Psoas muscle (tissue), 8 donors: Measurements from ENCODE around the gene COX11. TPM values are rescaled to one million over a fixed set of nuclear protein-coding genes. Genes with fewer than 3 reads are reported as not detected.

Source experiments
- ATAC-seq, 4 donors: fragments of 200-7000 bp; cut with Tn5 transposase; one replicate each; pipeline ENCODE4 v1.9.1; 2020; ENCODE audit warnings: moderate library complexity in 3 of 4, mild to moderate bottlenecking in 2 of 4
- DNase-seq, 2 donors: peaks; one replicate each; pipeline ENCODE4 v3.0.0-alpha.2; 2020
- H3K27ac ChIP-seq: fragments of 200-600 bp; one replicate; pipeline ENCODE4 v1.8.0; 2022
- H3K27me3 ChIP-seq, 3 donors: fragments of 200-600 bp in 1 of 3; one replicate each; pipeline versions ENCODE4 v1.6.1 to v1.8.0; 2013 to 2022; ENCODE audit warnings: low read length in 2 of 3, mild to moderate bottlenecking in 2 of 3, moderate library complexity in 1 of 3; ENCODE audit not compliant: insufficient read depth in 3 of 3
- H3K36me3 ChIP-seq, 2 donors: fragments of 200-600 bp in 1 of 2; one replicate each; pipeline versions ENCODE4 v1.6.1 to v1.8.0; 2013 to 2022; ENCODE audit warnings: low read depth in 1 of 2, mild to moderate bottlenecking in 1 of 2, moderate library complexity in 1 of 2; ENCODE audit not compliant: insufficient read depth in 1 of 2
- H3K4me1 ChIP-seq: fragments of 200-600 bp; one replicate; pipeline ENCODE4 v1.8.0; 2022
- H3K4me3 ChIP-seq: fragments of 200-600 bp; one replicate; pipeline ENCODE4 v1.8.0; 2022; ENCODE audit warnings: mild to moderate bottlenecking
- H3K9me3 ChIP-seq: fragments of 200-600 bp; one replicate; pipeline ENCODE4 v1.8.0; 2022
- WGBS, 3 donors: extraction: QIAGEN DNeasy Blood & Tissue Kit; methylation state at CpG; one replicate each; pipeline versions ENCODE4 v1.1.6 to v1.1.7; 2013; 5-methylcytosine and 5-hydroxymethylcytosine counted together
- intact Hi-C, 2 donors: fragments of 100-400 bp; cut with DNase I; formaldehyde crosslinking; loops; one replicate each; pipeline versions ENCODE4 v1.11.0 to v1.14.2; 2022
- polyA plus RNA-seq, 3 donors: library from polyadenylated mRNA; stranded (reverse); fragments of 200-250 nt; gene quantifications; one replicate each; pipeline ENCODE4 v1.2.3, GENCODE V29; 2013
- total RNA-seq, 4 donors: library from RNA; stranded (reverse); fragmentation: NEBNext Ultra II Directional in 2 of 4; extraction: Animal tissue kit (Norgen Biotek cat#: 25700) in 2 of 4; gene quantifications; one replicate each; pipeline versions ENCODE4 v1.2.1 to v1.2.4, GENCODE V29; 2021 to 2023
- TF ChIP-seq, protein P1 (sequence below): fragments of 200-600 bp; IDR thresholded peaks from one replicate; pipeline ENCODE4 v1.8.0; 2022; ENCODE audit warnings: antibody characterized with exemption
- donor health status: healthy with polysubstance abuse.
- donor health status: DM: no; HTN: no; CAD: no; lungs with moderate emphysema.
- donor health status: Bipolar disorder and iron deficiency.
- donor health status: healthy.
- donor health status: DM: yes; HTN: yes; CAD: no.
- donor health status: DM: no; HTN: no; CAD: no.
- donor health status: DM: no; HTN: no; CAD: no.
- donor health status: DM: yes; HTN: yes; CAD: no.

COX11 gene
- total and polyA plus RNA-seq, 7 donors = 28.0 to 64.5 (median 42.7) TPM

DNA sequence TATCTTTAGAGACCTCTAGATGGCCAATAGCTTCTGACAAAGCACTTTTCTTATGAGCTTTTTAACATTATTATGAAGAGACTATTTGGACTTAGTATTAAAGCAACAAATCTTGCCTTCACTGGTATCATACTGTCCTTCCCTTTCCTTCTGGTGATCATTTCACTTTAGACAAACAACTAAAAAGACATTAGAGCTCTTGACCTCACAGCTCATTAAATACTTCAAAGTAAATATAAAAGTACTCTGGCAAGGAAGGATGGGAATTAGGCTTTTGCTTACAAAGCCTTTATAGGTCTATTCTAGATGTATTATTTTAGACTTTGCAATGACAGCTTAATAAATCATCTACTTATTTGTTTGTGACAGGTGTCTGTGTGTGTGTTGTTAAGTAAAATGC, 11.2 kb upstream of the COX11 start:
- TF ChIP-seq, protein P1, sequence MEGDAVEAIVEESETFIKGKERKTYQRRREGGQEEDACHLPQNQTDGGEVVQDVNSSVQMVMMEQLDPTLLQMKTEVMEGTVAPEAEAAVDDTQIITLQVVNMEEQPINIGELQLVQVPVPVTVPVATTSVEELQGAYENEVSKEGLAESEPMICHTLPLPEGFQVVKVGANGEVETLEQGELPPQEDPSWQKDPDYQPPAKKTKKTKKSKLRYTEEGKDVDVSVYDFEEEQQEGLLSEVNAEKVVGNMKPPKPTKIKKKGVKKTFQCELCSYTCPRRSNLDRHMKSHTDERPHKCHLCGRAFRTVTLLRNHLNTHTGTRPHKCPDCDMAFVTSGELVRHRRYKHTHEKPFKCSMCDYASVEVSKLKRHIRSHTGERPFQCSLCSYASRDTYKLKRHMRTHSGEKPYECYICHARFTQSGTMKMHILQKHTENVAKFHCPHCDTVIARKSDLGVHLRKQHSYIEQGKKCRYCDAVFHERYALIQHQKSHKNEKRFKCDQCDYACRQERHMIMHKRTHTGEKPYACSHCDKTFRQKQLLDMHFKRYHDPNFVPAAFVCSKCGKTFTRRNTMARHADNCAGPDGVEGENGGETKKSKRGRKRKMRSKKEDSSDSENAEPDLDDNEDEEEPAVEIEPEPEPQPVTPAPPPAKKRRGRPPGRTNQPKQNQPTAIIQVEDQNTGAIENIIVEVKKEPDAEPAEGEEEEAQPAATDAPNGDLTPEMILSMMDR = no peak
- ATAC-seq (no peak), DNase-seq (no peak)
- Histone ChIP-seq H3K4me3 (no peak overlapping the region), H3K27ac (no peak overlapping the region), H3K27me3 (no peaks in the 10 kb centered on the region), H3K9me3 (no peaks in the 10 kb centered on the region), H3K4me1 (no peaks in the 10 kb centered on the region), H3K36me3 (no peaks in the 10 kb centered on the region)
- intact Hi-C loops = no loop called here

DNA sequence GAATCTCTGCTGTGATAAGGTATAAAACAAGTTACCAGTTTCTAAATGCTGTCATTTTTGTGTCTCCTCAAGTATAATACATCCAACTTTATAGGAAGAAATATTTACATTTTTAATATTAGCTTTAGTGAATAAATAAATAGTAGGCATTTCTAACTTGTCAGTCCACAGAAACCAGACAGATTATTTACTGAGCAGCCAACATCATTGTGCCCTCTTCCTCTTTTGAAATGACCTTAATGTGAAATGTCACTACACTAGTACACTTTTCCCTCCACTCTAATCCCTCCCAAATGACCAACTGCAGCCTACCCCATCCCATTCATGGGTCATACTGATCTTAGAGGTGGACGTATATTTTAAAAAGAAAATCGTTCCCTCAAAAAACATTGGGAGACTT, 9.3 kb upstream of the COX11 start:
- 82 to 95% (median 94%) methylated on average over 2 of the region's 2 CpGs for WGBS, 3 donors
- intact Hi-C loops = no loop called here
- H3K4me3 ChIP-seq = no peak overlapping the region
- TF ChIP-seq, protein P1 = no peak
- H3K36me3 ChIP-seq = no peaks in the 10 kb centered on the region
- ATAC-seq = no peak
- no peaks in the 10 kb centered on the region for H3K9me3 ChIP-seq
- H3K4me1 ChIP-seq = no peaks in the 10 kb centered on the region
- no peak for DNase-seq
- H3K27ac ChIP-seq = no peak overlapping the region
- H3K27me3 ChIP-seq = no peaks in the 10 kb centered on the region

DNA sequence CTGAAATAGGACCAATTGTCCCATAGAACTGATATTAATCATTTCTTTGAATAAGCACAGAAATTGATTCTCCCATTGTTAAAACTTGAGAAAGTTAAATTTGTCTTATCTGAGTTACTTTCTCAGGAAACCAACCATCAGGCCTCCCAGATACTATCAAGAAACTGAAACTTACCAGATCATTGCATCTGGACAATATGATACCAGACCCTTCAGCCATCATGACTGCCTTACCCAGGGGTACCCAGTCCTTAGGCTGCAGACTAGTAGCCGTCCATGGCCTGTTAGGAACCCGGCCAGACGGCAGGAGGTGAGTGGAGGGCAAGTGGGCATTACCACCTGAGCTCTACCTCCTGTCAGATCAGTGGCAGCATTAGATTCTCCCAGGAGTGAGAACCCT, 7.9 kb upstream of the COX11 start:
- TF ChIP-seq, protein P1 = no peak
- Histone ChIP-seq H3K9me3 (no peaks in the 10 kb centered on the region), H3K36me3 (no peaks in the 10 kb centered on the region), H3K27ac (no peak overlapping the region), H3K4me3 (no peak overlapping the region), H3K4me1 (no peaks in the 10 kb centered on the region), H3K27me3 (no peaks in the 10 kb centered on the region)
- ATAC-seq = no peak
- intact Hi-C loops = no loop called here
- WGBS, 3 donors = 92 to 97% (median 94%) methylated on average over 3 of the region's 3 CpGs
- DNase-seq = no peak

DNA sequence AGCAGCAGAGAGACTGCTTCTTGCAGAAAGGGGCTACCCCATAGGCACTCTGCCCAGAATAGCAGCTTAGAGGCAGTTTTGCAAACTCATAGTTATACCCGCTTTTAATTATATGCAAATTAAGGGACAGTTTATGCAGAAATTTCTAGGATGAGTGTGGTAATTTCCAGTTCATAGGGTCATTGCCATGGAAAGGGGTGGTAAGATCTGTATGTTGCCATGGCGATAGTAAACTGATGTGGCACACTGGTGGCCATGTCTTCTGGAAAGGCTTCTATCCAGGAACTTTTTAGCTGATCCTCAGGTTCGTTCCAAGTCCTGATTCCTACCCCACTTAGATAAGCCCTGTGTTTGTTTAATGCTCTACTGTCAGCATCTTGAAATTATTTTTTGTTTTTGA, 6.3 kb upstream of the COX11 start:
- intact Hi-C loops = no loop called here
- Histone ChIP-seq H3K4me3 (no peak overlapping the region), H3K27ac (no peak overlapping the region), H3K4me1 (peaks cover 6% of the 10 kb centered on the region), H3K9me3 (no peaks in the 10 kb centered on the region), H3K36me3 (no peaks in the 10 kb centered on the region), H3K27me3 (no peaks in the 10 kb centered on the region)
- 82 to 91% (median 88%) methylated on average over 3 of the region's 3 CpGs for WGBS, 3 donors
- TF ChIP-seq, protein P1 = no peak
- ATAC-seq = no peak
- no peak for DNase-seq

DNA sequence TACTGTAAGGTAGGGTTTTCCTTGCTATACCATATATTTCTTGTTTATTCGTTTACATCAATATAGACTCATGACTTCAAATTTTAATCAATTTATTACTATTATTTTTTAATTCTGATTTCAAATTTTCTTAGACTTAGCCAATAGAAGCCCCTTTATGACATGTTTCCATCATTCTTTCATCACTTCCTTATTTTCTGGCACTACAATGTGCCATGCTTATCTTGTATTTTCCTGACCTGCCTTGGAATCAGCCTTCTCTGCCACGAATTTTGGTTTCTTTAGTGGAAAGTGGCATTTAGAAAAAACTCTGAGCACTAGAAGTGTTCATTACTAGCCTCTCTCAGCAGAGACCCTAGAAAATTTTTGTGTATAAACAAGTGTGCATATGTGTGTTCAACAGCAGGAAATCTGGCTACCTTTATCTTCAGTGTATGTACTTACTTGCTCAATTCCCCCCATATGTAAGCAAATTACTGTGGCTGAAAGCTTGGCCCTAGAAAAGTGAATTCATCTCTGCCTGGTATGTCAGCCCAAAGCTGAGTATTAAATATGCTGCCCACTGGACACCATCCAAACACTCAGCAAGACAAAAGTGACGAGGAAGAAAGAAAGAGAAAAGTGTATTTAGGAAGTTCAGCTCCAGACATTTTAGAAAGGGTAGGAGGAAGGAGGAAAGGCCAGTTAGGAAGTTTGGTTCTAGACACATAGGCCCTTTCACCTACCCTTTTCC, 4.1 kb upstream of the COX11 start:
- WGBS, 3 donors = 79 to 87% (median 83%) methylated on average over 3 of the region's 3 CpGs
- no peak for DNase-seq
- intact Hi-C loops = no loop called here

More for the DNA sequence above, 4.1 kb upstream of the COX11 start:
- no peaks in the 10 kb centered on the region for H3K9me3 ChIP-seq
- peaks cover 8% of the 10 kb centered on the region for H3K4me1 ChIP-seq
- H3K27me3 ChIP-seq = no peaks in the 10 kb centered on the region
- ATAC-seq = no peak
- H3K4me3 ChIP-seq = no peak overlapping the region
- H3K27ac ChIP-seq = no peak overlapping the region
- H3K36me3 ChIP-seq = no peaks in the 10 kb centered on the region
- TF ChIP-seq, protein P1 = no peak
